DMS79 (cell line): ENCODE results near the gene AOPEP.
A peak's percentile ranks its signal among the peaks of the same experiment; 100 is the strongest.
"Not testable (repeated sequence)": the region's sequence is repeated elsewhere in the genome, so short reads cannot be mapped to it uniquely, and the experiment has no call there.

Source experiments
- DNase-seq: peaks from one replicate; lab custom pipeline; 2025; lab: John Stamatoyannopoulos, UW

Gene AOPEP

DNA sequence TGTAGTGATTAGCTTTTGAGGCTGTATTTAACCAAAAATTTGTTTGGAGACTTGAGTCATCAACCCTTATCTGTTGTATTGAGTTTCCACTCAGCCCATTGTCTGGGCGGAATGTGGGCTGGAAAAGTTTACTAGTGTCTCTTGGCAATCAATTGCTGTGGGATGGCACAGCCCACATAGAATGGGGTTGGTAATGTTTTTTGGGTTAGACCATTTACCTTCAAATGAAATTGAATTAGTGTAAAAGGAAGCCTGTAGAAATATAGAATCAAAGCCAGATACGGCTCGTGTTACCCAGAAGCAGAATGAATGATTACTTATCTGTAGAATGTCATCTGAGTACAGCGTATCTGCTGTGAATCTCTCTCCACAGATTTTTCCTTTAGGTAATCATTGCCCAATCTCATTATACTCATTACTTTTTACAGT is 142.9 kb downstream of the AOPEP start:
- no peak for DNase-seq

DNA sequence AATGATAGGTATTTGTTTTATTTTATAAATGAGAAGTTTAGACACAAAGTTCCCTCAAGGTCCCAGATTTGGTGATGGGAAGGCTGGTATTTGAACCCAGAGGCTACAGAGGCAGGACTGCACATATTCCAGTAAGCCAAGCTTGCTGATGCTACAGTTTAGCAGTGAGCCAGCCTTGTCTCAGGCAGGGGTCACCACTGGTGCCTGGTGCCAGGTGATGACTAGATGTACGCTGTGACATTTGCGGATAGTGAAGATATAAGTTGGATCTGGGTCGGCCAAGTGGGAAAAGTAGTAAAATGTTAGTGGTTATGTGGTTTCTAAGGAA is 143.9 kb downstream of the AOPEP start:
- DNase-seq: no peak

DNA sequence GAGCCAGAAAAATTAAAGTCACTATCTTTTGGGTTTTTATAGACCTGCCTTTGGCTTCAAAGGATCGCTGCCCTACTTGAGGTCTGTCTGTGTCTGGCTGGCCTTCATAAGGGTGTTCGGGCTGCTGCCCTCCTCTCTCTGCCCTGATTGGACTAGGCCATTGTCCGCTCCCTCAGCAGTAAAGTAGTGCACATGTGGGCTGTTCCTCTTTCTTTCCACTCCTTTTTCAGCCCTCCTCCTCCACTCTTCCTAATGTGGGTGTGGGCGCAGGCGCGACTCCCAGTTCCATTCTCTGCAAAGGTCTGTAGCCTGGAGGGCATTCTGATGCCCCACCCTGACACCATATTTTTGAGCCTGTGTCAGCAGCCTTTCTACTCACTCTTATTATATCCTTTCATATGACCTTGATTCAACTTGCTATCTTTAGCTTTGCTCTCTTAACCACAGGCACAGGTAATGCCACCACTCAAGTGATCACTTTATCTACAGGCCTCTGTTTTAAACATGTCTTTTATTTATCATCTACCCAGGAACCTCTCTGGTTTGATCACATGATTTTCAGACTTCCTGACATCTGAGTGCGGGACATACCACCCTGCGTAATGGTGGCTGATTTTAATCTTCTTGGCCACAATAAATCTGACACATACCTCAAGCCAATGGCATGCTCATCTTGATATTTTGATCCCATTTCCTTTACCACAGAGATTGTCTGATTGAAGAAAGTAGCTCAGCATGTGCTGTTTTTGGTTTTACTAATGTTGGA is 144.5 kb downstream of the AOPEP start:
- DNase-seq: no peak

DNA sequence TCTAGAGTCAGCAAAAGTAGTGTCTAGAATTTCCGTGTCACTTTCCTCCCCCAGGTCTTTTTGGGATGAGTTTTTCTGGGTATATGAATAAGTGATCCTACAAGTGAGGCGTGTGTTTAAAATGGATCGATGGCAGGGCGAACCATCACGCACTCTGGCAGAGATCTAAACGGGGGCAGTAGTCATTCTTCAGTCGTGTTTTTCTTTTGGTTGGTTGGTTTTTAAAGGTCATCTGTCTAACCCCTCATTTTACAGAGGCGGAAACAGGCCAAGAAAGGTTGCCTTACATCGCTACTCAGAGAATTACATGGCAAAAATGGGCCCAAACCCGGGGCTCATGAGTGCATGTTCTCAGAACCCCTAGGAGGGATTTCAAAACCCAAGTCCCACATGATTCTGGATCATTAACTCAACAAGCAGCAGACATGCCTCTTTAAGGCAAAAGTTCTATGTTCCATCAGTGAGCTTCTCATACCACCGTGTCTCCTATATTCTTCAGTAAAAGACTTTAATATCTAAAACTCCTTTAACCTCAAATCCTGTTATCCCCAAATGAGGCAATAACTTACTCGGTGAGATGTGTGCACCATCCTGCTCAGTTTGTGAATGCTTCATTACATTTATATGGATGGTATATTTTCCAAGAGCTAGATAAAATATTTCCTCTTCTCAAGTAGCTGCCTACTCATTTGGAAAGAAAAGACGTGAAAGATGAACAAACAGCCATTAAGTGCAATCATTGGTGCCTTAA is 145.8 kb downstream of the AOPEP start:
- DNase-seq: peak; percentile 59

DNA sequence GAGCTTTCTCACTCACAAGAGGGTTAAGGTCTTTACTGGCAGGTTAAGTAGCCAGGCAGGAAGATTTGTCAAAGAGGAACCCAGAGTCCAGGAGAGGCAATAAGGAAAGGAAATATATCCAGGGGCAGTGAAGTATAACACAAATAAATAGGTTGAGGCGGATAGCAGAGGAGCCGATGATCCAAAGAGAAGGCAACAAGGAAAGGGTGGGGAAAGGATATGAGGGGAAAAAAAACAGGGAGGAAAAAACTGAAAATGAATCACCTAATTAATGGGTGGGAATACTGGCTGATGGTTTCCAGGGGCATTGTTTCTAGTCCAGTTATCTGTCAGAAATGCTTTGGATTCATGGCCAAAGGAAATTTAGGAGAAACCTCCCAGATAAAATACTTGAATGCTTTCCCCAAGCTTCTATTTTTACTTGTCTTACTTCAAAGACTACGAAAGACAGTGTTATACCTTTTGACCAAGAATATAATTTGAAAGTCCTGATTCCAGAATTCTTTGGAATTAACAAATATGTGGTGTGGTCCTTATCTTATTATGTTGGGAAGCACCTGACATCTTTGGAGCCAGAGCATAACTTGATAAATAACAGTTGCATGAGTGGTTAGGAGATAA is 146.5 kb downstream of the AOPEP start:
- DNase-seq: no peak

DNA sequence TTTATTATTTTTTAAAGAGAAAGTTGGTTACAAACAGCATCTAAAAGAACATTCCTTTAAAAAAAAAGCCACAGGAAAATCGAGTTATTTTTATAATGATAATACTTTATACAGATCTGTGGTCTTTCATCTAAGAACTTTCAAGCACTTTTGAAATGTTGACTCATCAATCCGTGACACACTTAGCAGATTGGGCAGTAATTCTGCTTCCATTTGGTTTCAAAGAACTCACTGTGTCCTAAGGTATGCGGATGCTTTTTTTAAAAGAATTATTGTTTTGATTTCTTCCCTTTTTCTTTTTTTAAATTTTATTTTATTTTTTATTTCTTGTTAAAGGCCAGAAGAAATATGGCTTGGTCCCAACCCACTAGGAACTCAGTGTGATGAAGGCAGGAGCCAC is 147.8 kb downstream of the AOPEP start:
- DNase-seq: no peak

DNA sequence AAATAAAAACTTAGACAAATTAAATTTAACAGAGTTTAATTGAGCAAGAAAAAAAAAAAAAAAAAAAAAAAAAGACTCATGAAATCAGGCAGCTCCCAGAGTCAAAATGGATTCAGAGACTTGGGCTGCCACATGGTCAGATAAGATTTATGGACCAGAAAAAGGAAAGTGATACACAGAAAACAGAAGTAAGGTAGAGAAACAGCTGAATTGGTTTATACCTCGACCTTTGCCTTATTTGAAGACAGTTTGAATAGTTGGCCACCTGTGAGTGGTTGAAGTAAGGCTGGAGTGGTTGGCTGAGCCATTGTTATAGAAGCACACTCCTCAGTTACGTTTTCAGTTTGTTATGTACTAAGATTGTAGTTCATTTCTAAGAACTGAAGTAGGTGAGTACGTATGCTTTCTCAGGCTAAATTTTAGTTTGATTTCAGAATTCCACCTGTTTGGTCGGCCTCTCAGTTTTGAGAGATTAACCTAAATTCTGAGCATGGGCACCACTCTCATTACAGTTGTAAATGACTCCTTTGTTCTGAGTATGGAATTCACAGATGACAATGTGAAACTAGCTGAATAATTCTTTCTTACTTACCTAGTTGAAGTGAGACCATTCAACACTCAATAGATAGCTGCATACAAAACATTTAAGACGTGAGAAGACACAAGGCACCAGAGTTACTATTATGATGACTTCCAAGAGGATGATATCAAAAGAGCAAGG is 149.0 kb downstream of the AOPEP start:
- no peak for DNase-seq

DNA sequence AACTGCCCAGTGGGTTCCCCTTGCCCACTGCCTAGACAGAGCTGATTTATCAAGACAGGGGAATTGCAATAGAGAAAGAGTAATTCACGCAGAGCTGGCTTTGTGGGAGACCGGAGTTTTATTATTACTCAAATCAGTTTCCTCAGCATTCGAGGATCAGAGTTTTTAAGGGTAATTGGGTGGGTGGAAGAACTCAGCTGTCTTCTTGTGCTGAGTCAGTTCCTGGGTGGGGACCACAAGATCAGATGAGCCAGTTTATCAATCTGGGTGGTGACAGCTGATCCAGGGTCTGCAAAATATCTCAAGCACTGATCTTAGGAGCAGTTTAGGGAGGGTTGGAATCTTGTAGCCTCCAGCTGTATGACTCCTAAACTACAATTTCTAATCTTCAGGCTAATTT is 152.3 kb downstream of the AOPEP start:
- DNase-seq: not testable (repeated sequence)

DNA sequence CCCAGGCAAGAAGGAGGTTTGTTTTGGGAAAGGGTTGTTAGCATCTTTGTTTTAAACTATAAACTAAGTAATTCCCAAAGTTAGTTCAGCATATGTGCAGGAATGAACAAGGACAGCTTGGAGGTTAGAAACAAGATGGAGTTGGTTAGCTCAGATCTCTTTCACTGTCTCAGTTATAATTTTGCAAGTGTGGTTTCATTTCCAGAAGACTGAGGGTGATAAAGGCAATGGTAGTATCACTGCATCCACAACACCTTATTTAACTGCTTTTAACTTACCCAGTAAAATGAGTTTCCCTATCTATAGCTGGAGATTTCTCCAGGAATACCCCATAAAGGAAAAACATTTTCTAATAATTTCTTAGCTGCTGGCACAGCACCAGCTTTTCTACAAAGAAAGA is 152.7 kb downstream of the AOPEP start:
- no peak for DNase-seq

DNA sequence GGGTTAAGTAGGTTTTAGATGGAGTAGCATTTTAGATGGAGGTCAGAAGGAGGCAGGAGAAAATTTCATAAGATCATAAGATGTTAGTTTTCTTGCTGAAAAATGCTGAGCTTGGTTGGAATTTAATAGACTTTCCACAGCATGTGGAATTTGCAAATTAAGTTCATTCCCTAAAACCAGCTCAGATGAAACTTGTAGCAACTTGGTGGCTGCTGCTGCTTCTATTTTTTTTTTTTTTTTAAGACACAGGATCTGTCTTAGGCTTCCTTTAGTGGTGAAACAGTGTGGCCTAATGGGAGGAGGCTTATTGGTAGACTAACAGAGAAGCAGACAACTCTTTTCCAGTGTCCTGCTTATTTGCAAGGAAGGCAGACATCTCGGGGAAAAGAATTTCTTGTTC is 154.5 kb downstream of the AOPEP start:
- DNase-seq: no peak

DNA sequence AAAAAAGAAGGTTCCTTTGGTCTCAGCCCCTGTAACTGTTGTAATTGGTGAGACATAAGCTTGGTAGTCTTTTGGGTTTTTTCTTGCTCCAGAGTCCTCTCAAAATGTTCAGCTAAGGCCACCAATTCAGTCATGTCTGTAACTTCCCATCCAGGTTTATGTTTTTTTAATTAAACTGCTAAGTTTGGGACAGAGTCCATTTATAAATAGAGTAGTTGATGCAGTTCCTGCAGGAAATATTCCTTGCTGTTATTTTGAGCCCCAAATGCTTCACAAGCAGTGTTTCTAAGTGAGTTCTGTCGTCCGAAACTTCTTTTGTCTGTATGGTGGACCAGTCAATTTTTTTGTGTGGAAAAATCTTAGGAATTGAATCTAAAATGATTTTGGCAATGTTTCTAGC is 155.0 kb downstream of the AOPEP start:
- DNase-seq: no peak

DNA sequence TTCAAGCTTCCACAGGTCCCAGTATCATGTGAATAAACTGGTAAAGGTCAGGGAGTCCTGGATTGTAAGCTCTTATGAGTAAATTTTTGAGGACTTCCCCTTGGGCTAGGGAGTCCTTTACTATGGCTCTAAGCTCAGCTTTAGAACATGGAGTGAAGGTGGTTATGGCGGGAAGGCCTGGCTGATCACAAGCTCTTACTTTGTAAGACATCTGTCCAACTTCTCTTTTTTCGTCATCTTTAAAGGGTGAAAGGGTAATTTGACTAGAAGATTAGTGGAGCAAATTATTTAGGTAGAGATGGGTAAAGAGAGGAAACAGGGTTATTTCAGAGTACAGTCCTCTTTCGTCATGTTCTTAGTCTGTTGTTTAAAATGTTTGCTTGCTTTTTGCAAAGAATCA is 155.4 kb downstream of the AOPEP start:
- DNase-seq: no peak

DNA sequence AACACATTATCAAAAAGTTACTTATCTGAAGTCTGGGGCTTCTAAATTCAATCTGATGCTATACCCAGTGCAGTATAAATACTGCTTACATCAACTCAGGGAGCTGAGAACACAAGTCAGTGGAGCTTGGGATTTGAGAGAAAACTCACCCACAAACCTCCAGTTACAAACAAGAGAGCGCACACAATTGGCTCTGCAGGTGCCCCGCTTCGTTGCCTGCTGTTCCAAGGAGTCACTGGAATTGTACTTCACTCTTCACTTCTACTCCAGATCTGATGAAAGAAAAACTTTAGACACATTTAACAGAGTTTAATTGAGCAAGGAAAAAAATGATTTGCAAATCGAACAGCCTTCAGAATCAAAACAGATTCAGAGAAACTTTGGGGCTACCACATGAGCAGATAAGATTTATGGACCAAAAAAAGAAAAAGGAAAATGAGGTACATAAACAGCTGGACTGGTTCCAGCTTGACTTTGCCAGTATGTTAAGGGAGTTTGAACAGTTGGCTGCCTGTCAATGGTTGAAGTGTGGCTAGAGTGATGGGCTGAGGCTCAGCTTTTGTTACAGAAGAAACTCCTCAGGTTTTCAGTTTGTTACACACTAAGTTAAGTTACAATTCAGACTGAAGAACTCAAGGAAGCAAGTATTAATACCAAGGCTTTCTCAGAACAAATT is 156.6 kb downstream of the AOPEP start:
- DNase-seq: peak; percentile 54

DNA sequence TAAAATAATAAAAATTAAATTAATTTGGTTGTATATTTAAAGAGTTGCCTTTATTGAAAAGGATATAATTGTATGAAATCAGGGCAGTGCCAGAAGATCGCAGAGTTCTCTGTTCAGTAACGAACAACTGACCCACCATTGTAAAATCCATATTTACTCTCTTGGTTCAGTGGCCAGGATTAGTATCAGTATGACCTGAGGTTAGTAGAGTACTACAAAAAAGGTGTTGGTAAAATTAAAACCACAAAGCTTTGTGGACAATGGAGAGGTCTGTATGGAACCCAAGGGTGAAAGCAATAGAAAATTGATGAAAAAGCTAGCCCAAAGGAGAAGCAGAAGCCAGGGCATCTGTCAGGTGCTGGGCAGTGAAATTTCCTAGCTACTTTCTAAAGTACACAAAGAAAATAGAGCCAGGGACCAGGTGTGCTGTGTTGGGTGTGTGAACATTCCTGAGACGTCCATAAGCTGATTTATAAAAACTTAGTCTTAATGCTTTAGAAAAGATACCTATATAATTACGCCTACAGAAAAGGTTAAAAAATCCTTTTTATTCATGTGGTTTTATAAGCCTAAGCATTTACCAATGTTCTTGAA is 159.5 kb downstream of the AOPEP start:
- DNase-seq: no peak

DNA sequence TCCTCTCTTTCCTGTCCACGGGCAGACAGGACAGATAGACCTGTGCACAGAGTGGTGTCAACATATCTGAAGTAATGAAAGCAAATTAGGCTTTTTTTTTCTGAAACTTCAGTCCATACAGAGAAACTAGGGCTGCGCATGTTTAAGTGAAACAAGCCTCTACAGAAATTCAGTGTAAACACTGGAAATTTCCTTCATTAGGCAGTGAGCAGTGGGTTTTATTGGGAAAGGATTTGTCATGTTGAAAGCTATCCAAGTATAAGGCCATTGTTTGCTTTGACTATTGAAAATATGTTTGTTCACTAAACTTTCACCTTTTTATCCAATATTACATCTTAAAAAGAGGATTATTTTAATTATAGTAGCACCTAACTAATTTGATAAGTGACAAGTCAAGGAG is 161.2 kb downstream of the AOPEP start:
- DNase-seq: no peak

DNA sequence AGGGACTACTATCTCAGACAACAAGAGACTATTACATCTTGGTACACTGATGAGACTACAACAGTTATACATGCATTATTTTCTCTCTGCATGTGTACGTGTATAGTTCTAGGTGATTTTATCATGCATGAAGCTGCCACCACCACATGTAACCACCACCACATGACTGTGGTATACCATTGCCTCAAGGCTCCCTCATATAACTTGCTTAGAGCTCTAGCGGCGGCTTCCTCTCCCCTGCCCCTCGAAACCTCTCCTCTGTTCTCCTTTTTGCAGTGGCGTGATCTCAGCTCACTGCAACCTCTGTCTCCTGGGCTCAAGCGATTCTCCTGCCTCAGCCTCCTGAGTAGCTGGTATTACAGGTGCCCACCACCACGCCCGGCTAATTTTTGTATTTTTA is 162.3 kb downstream of the AOPEP start:
- DNase-seq: no peak

DNA sequence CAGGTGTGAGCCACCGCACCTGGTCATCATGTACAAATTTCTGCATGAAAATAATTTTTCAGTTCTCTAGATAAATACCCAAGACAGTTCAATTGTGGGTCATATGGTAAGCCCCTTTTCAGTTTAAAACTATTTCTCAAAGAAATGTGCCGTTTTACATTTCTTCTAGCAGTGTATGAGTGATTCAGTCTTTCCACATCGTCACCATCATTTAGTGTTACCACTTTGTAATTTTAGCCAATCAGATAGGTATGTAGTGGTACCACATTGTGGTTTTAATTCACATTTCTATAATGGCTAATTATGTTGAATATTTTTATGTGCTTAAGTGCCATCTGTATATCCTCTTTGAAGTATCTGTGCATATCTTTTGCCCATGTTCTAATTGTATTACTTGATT is 163.1 kb downstream of the AOPEP start:
- no peak for DNase-seq

DNA sequence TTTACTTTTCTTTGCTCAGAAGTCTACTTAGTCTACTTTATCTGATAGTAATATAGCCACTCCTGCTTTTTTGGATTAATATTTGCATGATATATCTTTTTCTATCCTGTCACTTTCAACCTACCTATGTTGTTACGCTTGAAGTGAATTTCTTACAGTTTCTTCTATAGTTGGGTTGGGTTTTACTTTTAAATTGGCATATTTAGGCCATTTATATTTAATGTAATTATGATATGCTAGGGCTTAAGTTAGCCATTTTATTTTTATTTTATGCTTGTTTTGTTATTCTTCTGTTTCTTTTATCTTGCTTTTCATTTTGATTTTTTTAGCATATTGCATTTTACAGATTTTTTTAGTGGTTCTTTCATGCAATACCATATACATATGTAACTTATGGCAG is 164.7 kb downstream of the AOPEP start:
- no peak for DNase-seq

DNA sequence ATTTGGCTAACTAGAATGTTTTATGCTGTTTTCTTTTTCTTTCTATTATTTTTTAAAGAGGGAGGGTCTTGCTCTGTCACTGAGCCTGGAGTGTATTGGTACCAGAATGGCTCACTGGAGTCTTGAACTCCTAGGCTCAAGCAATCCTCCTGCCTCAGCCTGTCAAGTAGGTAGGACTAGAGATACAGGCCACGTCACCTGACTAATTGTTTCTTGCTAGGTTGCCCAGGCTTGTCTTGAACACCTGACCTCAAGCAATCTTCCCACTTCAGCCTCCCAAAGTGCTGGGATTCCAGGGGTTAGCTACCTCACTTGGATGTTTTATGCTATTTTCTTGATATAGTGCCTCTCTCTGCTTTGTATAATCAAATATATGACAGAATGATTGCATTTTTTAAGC is 166.2 kb downstream of the AOPEP start:
- DNase-seq: no peak

DNA sequence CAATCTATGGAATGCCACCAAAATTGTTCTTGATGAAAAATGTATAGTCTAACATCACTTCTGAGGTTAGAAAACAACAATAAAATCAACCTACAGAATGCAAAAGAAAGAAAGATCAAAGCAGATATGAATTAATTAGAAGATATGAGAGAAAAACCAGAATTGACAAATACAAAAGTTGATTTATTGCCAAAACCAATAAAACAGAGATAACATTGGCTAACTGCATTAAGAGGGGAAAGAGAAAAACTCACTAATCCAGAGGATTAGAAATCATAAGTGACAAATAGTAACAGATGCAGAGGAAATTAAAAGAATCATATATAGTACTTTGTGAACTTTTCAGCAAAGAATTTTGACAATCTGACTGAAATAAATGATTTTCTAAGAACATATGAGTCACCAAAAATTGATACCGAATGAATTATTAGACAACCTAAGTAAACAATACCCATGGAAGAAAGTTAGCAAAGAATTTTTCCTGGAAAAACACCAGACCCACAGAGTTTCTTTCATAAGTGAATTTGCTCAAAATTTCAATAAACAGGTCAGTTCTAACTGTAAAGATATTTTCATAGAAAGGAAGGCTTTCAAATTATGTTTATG is 167.7 kb downstream of the AOPEP start:
- no peak for DNase-seq

DNA sequence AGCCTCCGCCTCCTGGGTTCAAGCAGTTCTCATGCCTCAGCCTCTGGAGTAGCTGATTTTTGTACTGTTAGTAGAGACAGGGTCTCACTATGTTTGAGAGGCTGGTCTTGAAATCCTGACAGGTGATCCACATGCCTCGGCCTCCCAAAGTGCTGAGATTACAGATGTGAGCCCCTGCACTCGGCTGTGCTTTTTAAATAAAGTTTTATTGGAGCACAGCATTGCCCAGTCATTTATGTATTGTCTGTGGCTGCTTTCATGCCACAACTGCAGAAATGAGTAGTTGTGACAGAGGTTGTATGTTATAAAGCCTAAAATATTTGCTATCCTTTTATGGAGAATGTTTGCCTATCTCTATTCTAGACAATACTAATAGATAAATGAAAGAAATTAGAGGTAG is 169.2 kb downstream of the AOPEP start:
- DNase-seq: no peak
